Renal pelvis (tissue), 12 donors: ENCODE measurements around the gene CNOT2. TPM values are rescaled to one million over a fixed set of nuclear protein-coding genes. Genes with fewer than 3 reads are reported as not detected.

Source experiments
- DNase-seq: peaks from one replicate; pipeline ENCODE4 v3.0.0-alpha.2; 2013
- long read RNA-seq, 16 experiments: transcript quantifications; one replicate each; lab custom pipeline, GENCODE V29; 2026
- polyA plus RNA-seq, 3 donors: library from polyadenylated mRNA; unstranded; fragments of 120-200 nt; gene quantifications; one replicate each; pipeline ENCODE4 v1.2.1, GENCODE V29; 2013; ENCODE audit not compliant: insufficient read length in 3 of 3

Gene CNOT2
- polyA plus RNA-seq, result 100 to 1,000 TPM; 120 to 132 (median 130) TPM
- long read RNA-seq, donor 1, full-length matches to known transcripts, result 25 of 35 reads
- long read RNA-seq, donor 1, partial matches to known transcripts, result 10 of 35 reads
- long read RNA-seq, donor 1, other reads (novel, unspliced or antisense), result 0 of 35 reads
- long read RNA-seq, donor 2, transcript CNOT2-201 (16 exons, 3,282 nt), result major isoform, 35 of 61 reads
- long read RNA-seq, donor 2, partial matches to known transcripts, result 15 of 61 reads
- long read RNA-seq, donor 2, other reads (novel, unspliced or antisense), result 0 of 61 reads
- long read RNA-seq, donor 3, full-length matches to known transcripts, result 25 of 34 reads
- long read RNA-seq, donor 3, partial matches to known transcripts, result 9 of 34 reads
- long read RNA-seq, donor 3, other reads (novel, unspliced or antisense), result 0 of 34 reads
- long read RNA-seq, donor 4, full-length matches to known transcripts, result 21 of 40 reads
- long read RNA-seq, donor 4, partial matches to known transcripts, result 19 of 40 reads
- long read RNA-seq, donor 4, other reads (novel, unspliced or antisense), result 0 of 40 reads
- long read RNA-seq, donor 5, full-length matches to known transcripts, result 15 of 32 reads
- long read RNA-seq, donor 5, partial matches to known transcripts, result 10 of 32 reads
- long read RNA-seq, donor 5, other reads (novel, unspliced or antisense), result 7 of 32 reads
- long read RNA-seq, donor 6, full-length matches to known transcripts, result 20 of 26 reads
- long read RNA-seq, donor 6, partial matches to known transcripts, result 6 of 26 reads
- long read RNA-seq, donor 6, other reads (novel, unspliced or antisense), result 0 of 26 reads
- long read RNA-seq, donor 7, full-length matches to known transcripts, result 30 of 57 reads
- long read RNA-seq, donor 7, partial matches to known transcripts, result 27 of 57 reads
- long read RNA-seq, donor 7, other reads (novel, unspliced or antisense), result 0 of 57 reads
- long read RNA-seq, donor 8, full-length matches to known transcripts, result 8 of 8 reads
- long read RNA-seq, donor 8, partial matches to known transcripts, result 0 of 8 reads
- long read RNA-seq, donor 8, other reads (novel, unspliced or antisense), result 0 of 8 reads
- long read RNA-seq, donor 9, full-length matches to known transcripts, result 41 of 69 reads
- long read RNA-seq, donor 9, partial matches to known transcripts, result 28 of 69 reads
- long read RNA-seq, donor 9, other reads (novel, unspliced or antisense), result 0 of 69 reads
- long read RNA-seq, donor 10, full-length matches to known transcripts, result 13 of 18 reads
- long read RNA-seq, donor 10, partial matches to known transcripts, result 5 of 18 reads
- long read RNA-seq, donor 10, other reads (novel, unspliced or antisense), result 0 of 18 reads
- long read RNA-seq, donor 11, transcript CNOT2-201 (16 exons, 3,282 nt), result major isoform, 12 of 33 reads
- long read RNA-seq, donor 11, transcript CNOT2-226 (3 exons, 522 nt), result minor isoform, 11 of 33 reads
- long read RNA-seq, donor 11, partial matches to known transcripts, result 7 of 33 reads
- long read RNA-seq, donor 11, other reads (novel, unspliced or antisense), result 0 of 33 reads
- long read RNA-seq, donor 12, full-length matches to known transcripts, result 34 of 61 reads
- long read RNA-seq, donor 12, partial matches to known transcripts, result 27 of 61 reads
- long read RNA-seq, donor 12, other reads (novel, unspliced or antisense), result 0 of 61 reads
- long read RNA-seq, donor 13, full-length matches to known transcripts, result 18 of 39 reads
- long read RNA-seq, donor 13, partial matches to known transcripts, result 21 of 39 reads
- long read RNA-seq, donor 13, other reads (novel, unspliced or antisense), result 0 of 39 reads
- long read RNA-seq, donor 14, result 0 reads
- long read RNA-seq, donor 15, full-length matches to known transcripts, result 37 of 37 reads
- long read RNA-seq, donor 15, partial matches to known transcripts, result 0 of 37 reads
- long read RNA-seq, donor 15, other reads (novel, unspliced or antisense), result 0 of 37 reads
- long read RNA-seq, donor 16, full-length matches to known transcripts, result 35 of 35 reads
- long read RNA-seq, donor 16, partial matches to known transcripts, result 0 of 35 reads
- long read RNA-seq, donor 16, other reads (novel, unspliced or antisense), result 0 of 35 reads

GRCh38 chr12:70242695-70243509, at the start of gene CNOT2:
CNOT2 (plus strand) TSS chr12:70243433; CDS start chr12:70278227, 34,794 bp downstream.
- peak; percentile 94 for DNase-seq

- DNase-seq, result no peak
Observed at GRCh38 chr12:70194076-70194475, 49.2 kb upstream of the CNOT2 start.

GRCh38 chr12:70196811-70197281, 46.4 kb upstream of the CNOT2 start:
- no peak for DNase-seq

GRCh38 chr12:70197345-70197744, 45.9 kb upstream of the CNOT2 start:
- no peak for DNase-seq

- no peak for DNase-seq
Observed at GRCh38 chr12:70213707-70214106, 29.5 kb upstream of the CNOT2 start.

GRCh38 chr12:70214972-70215617, 28.1 kb upstream of the CNOT2 start:
- no peak for DNase-seq

- DNase-seq, result no peak
Observed at GRCh38 chr12:70217416-70217815, 25.8 kb upstream of the CNOT2 start.

GRCh38 chr12:70221626-70222025, 21.6 kb upstream of the CNOT2 start:
- DNase-seq, result no peak

- DNase-seq, result no peak
Observed at GRCh38 chr12:70227911-70228310, 15.3 kb upstream of the CNOT2 start.

GRCh38 chr12:70230934-70231606, 12.2 kb upstream of the CNOT2 start:
- no peak for DNase-seq

- DNase-seq, result no peak
Observed at GRCh38 chr12:70236990-70237389, 6.2 kb upstream of the CNOT2 start.

- no peak for DNase-seq
Observed at GRCh38 chr12:70240673-70241072, 2.6 kb upstream of the CNOT2 start.

- DNase-seq, result no peak
Observed at GRCh38 chr12:70241845-70242244, 1.4 kb upstream of the CNOT2 start.

- DNase-seq, result peak; percentile 74
Observed at GRCh38 chr12:70243510-70244371, 508 bp downstream of the CNOT2 start.

GRCh38 chr12:70244409-70244808, 1.2 kb downstream of the CNOT2 start:
- DNase-seq, result no peak

GRCh38 chr12:70245458-70245857, 2.2 kb downstream of the CNOT2 start:
- no peak for DNase-seq

- DNase-seq, result no peak
Observed at GRCh38 chr12:70246580-70246979, 3.3 kb downstream of the CNOT2 start.
